Panc1 (cell line): ENCODE data around the gene MIEN1. TPM values are rescaled to one million over a fixed set of nuclear protein-coding genes. Genes with fewer than 3 reads are reported as not detected.

Experiments
- ATAC-seq: fragments of 200-7000 bp; cut with Tn5 transposase; 2 replicates; pipeline ENCODE4 v1.9.1; 2020; ENCODE audit warnings: mild to moderate bottlenecking, moderate library complexity
- BruUV-seq: library from RNA; stranded (reverse); fragments of 400-500 nt; replicated peaks from 2 replicates; lab custom pipeline; 2021; lab: Mats Ljungman, UMichigan
- CTCF ChIA-PET: fragments of 300-600 bp; sonication (Branson Sonifier 250); formaldehyde crosslinking; loops from one replicate; lab custom pipeline; 2022; ENCODE audit warnings: antibody characterized with exemption; lab: Charles Lee
- POLR2A ChIA-PET: fragments of 300-600 bp; sonication (Branson Sonifier 250); formaldehyde crosslinking; loops from one replicate; lab custom pipeline; 2022; ENCODE audit warnings: antibody characterized with exemption; lab: Charles Lee
- DNase-seq: peaks from one replicate; pipeline ENCODE4 v3.0.0-alpha.2; 2010; ENCODE audit warnings: low read depth, low spot score
- H3K27ac ChIP-seq: 2 replicates; pipeline ENCODE4 v1.5.1; 2011; ENCODE audit warnings: mild to moderate bottlenecking, low read length, inconsistent platforms
- H3K27me3 ChIP-seq: fragments of 200-500 bp; sonication (Bioruptor generic); 2 replicates; pipeline ENCODE4 v1.6.0; 2014; ENCODE audit warnings: low read length, inconsistent platforms; ENCODE audit not compliant: control insufficient read depth, insufficient read depth
- H3K36me3 ChIP-seq: fragments of 200-500 bp; sonication (Bioruptor generic); 2 replicates; pipeline ENCODE4 v1.5.1; 2014; ENCODE audit warnings: inconsistent platforms, mild to moderate bottlenecking, low read length, moderate library complexity; ENCODE audit not compliant: control insufficient read depth, insufficient read depth
- H3K4me1 ChIP-seq: 2 replicates; pipeline ENCODE4 v1.5.1; 2011; ENCODE audit warnings: inconsistent platforms, mild to moderate bottlenecking, low read length, moderate library complexity; ENCODE audit not compliant: control insufficient read depth, insufficient read depth
- H3K4me3 ChIP-seq, 2 experiments: 2 replicates each; pipeline ENCODE4 v1.5.1; 2011 to 2012; ENCODE audit warnings: low read depth in 2 of 2, low read length in 2 of 2, mild to moderate bottlenecking in 2 of 2, inconsistent platforms in 1 of 2, moderate library complexity in 1 of 2
- H3K9me3 ChIP-seq: fragments of 200-500 bp; sonication (Bioruptor generic); 2 replicates; pipeline ENCODE4 v1.5.1; 2014; ENCODE audit warnings: low read depth, mild to moderate bottlenecking, inconsistent platforms, low read length, moderate library complexity; ENCODE audit not compliant: control insufficient read depth, insufficient read depth
- POLR2AphosphoS5 ChIP-seq: IDR thresholded peaks from 2 replicates; pipeline ENCODE4 v1.6.1; 2012; ENCODE audit warnings: mild to moderate bottlenecking, low read depth, low read length, moderate library complexity
- SIN3A ChIP-seq: IDR thresholded peaks from 2 replicates; pipeline ENCODE4 v1.6.1; 2012; ENCODE audit warnings: low read depth, mild to moderate bottlenecking, low read length, moderate library complexity, borderline replicate concordance; ENCODE audit not compliant: insufficient read depth
- TCF7L2 ChIP-seq: IDR thresholded peaks from 2 replicates; pipeline ENCODE4 v1.6.1; 2011; ENCODE audit warnings: mild to moderate bottlenecking, low read depth, low read length, inconsistent platforms
- in situ Hi-C: cut with HindIII; loops from 2 replicates; pipeline ENCODE4 v1.10.0; 2016; ENCODE audit warnings: low sequenced_read_pairs, low pct_unique_long_range_greater_than_20kb
- intact Hi-C: fragments of 100-400 bp; cut with micrococcal nuclease; formaldehyde crosslinking; loops from one replicate; pipeline ENCODE4 v1.10.0; 2022; ENCODE audit not compliant: unreplicated experiment
- total RNA-seq: library from RNA; stranded (reverse); gene quantifications from one replicate; pipeline ENCODE4 v1.2.1, GENCODE V29; 2021; ENCODE audit not compliant: unreplicated experiment
- TF ChIP-seq, protein P1 (sequence below), 2 experiments: IDR thresholded peaks; 2 replicates each; pipeline ENCODE4 v1.6.1; 2011 to 2012; ENCODE audit warnings: low read depth in 2 of 2, control low read depth in 1 of 2, low read length in 1 of 2, mild to moderate bottlenecking in 1 of 2, moderate library complexity in 1 of 2; ENCODE audit not compliant: insufficient read depth in 1 of 2
- TF ChIP-seq, protein P2 (sequence below): fragments of 450-650 bp; IDR thresholded peaks from 2 replicates; pipeline ENCODE4 v1.5.1; 2017; ENCODE audit warnings: mild to moderate bottlenecking

MIEN1 gene
- total RNA-seq, 1 experiment from 2014 or later: 103 TPM

DNA sequence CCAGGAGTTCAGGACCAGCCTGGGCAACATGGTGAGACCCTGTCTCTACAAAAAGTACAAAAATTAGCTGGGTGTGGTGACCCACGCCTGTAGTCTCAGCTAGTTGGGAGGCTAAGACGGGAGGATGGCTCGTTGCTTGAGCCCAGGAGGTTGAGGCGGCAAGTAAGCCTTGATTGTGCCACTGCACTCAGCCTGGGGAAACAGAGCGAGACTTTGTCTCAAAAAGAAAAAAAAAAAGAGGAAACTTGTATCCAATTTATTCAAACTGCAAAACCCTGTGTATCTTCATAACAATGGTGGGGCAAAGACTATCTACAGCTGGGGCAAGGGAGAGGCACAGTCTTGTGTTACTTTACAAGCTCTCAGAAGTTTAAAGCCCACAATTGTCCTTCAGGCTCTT, 28.9 kb upstream of the MIEN1 start:
- ChIA-PET CTCF (interaction anchor here (1.4 kb wide), 1 partner anchor 137 kb away, joined by 4 read pairs; no protein-coding TSS in a partner anchor), POLR2A (no interaction called here)
- DNase-seq (no peak), ATAC-seq (no peak)
- H3K9me3 ChIP-seq: no peaks in the 10 kb centered on the region
- no peak overlapping the region for H3K27ac ChIP-seq
- TF ChIP-seq, protein P1, sequence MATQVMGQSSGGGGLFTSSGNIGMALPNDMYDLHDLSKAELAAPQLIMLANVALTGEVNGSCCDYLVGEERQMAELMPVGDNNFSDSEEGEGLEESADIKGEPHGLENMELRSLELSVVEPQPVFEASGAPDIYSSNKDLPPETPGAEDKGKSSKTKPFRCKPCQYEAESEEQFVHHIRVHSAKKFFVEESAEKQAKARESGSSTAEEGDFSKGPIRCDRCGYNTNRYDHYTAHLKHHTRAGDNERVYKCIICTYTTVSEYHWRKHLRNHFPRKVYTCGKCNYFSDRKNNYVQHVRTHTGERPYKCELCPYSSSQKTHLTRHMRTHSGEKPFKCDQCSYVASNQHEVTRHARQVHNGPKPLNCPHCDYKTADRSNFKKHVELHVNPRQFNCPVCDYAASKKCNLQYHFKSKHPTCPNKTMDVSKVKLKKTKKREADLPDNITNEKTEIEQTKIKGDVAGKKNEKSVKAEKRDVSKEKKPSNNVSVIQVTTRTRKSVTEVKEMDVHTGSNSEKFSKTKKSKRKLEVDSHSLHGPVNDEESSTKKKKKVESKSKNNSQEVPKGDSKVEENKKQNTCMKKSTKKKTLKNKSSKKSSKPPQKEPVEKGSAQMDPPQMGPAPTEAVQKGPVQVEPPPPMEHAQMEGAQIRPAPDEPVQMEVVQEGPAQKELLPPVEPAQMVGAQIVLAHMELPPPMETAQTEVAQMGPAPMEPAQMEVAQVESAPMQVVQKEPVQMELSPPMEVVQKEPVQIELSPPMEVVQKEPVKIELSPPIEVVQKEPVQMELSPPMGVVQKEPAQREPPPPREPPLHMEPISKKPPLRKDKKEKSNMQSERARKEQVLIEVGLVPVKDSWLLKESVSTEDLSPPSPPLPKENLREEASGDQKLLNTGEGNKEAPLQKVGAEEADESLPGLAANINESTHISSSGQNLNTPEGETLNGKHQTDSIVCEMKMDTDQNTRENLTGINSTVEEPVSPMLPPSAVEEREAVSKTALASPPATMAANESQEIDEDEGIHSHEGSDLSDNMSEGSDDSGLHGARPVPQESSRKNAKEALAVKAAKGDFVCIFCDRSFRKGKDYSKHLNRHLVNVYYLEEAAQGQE (IDR thresholded peaks at IDR 0.05; ENCODE audit: insufficient read depth in 1 of 2, low read depth in 2 of 2, low read length in 1 of 2): no peak
- TF ChIP-seq, protein P2, sequence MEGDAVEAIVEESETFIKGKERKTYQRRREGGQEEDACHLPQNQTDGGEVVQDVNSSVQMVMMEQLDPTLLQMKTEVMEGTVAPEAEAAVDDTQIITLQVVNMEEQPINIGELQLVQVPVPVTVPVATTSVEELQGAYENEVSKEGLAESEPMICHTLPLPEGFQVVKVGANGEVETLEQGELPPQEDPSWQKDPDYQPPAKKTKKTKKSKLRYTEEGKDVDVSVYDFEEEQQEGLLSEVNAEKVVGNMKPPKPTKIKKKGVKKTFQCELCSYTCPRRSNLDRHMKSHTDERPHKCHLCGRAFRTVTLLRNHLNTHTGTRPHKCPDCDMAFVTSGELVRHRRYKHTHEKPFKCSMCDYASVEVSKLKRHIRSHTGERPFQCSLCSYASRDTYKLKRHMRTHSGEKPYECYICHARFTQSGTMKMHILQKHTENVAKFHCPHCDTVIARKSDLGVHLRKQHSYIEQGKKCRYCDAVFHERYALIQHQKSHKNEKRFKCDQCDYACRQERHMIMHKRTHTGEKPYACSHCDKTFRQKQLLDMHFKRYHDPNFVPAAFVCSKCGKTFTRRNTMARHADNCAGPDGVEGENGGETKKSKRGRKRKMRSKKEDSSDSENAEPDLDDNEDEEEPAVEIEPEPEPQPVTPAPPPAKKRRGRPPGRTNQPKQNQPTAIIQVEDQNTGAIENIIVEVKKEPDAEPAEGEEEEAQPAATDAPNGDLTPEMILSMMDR: no peak
- no peak for TF ChIP-seq TCF7L2
- TF ChIP-seq SIN3A: no peak
- TF ChIP-seq POLR2AphosphoS5: no peak
- in situ Hi-C loops (no loop called here), intact Hi-C loops (no loop called here)
- H3K27me3 ChIP-seq: no peaks in the 10 kb centered on the region; the same call in 1 of the 2 replicates
- H3K4me3 ChIP-seq: no peak overlapping the region
- BruUV-seq: no TSS peak
- peaks cover 9% of the 10 kb centered on the region; the same call in 1 of the 2 replicates for H3K4me1 ChIP-seq
- no peaks in the 10 kb centered on the region for H3K36me3 ChIP-seq

DNA sequence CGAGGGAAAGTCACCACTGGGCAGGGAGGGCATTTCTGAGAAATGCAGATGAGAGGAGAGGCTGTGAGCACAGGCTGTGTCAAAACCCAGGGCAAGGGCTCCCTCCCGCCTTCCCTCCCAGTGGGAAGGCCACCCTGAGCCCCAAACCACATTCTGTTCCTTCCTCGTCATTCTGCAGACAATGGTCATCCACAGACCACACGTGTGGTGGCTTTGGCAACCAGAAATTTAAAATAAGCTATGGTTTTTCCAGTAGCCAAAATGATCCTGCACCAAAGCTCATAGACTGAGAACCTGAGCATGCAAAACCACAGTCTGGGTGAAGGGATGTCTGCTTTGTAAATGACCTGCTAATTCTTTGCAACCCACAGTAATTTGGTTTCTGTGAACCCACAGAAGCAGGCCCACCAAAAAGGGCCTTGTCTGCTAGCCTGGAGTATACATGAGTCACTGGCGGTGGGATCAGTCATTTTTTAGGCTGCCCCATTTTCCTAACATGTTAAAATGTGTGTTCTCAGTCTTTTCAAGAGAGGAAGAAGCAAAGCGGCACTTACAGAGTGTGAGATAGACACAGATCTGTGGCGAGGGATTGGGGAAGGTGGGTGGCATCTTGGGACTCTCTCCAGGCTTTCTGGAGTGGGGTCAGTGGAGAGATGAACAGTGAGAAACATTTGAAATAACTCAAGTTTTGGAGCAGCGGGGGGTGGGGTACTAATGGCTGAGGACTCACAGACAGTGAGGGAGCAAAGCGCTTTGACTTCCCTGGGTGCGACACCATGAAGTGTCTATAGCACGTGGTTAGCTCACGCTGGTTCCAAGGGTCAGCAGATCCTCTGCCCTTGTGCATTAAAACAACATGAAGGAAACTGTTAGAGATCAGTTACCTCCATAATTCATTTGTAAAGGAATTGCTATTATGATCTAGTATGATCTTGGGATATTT, 27.9 kb upstream of the MIEN1 start:
- in situ Hi-C loops: no loop called here

More for the DNA sequence above, 27.9 kb upstream of the MIEN1 start:
- Histone ChIP-seq H3K27ac (no peak overlapping the region), H3K9me3 (no peaks in the 10 kb centered on the region), H3K36me3 (no peaks in the 10 kb centered on the region), H3K4me3 (no peak overlapping the region), H3K4me1 (peaks cover 9% of the 10 kb centered on the region; the same call in 1 of the 2 replicates), H3K27me3 (no peaks in the 10 kb centered on the region; the same call in 1 of the 2 replicates)
- intact Hi-C loops: no loop called here
- no peak for TF ChIP-seq SIN3A
- TF ChIP-seq, protein P2: no peak
- TF ChIP-seq, protein P1 (IDR thresholded peaks at IDR 0.05; ENCODE audit: insufficient read depth in 1 of 2, low read depth in 2 of 2, low read length in 1 of 2): no peak
- DNase-seq: no peak
- BruUV-seq: no TSS peak
- ChIA-PET POLR2A (no interaction called here), CTCF (interaction anchor here (1.4 kb wide), 1 partner anchor 136 kb away, joined by 4 read pairs; no protein-coding TSS in a partner anchor)
- no peak for ATAC-seq
